Peyer's patch (tissue), 4 donors: ENCODE results near the gene PAIP2. TPM values are rescaled to one million over a fixed set of nuclear protein-coding genes. Genes with fewer than 3 reads are reported as not detected.

ENCODE experiments used
- DNase-seq, 3 donors: peaks; one replicate each; pipeline ENCODE4 v3.0.0-alpha.2; 2017 to 2019
- H3K27ac ChIP-seq, 4 donors: fragments of 200-600 bp; sonication (generic); one replicate each; pipeline ENCODE4 v1.5.1; 2016 to 2019
- H3K27me3 ChIP-seq, 2 donors: fragments of 200-600 bp; sonication (generic); one replicate each; pipeline ENCODE4 v1.5.1; 2019
- H3K36me3 ChIP-seq, 3 donors: fragments of 200-600 bp; sonication (generic); one replicate each; pipeline ENCODE4 v1.5.1; 2016 to 2019
- H3K4me1 ChIP-seq, 4 donors: fragments of 200-600 bp; sonication (generic); one replicate each; pipeline ENCODE4 v1.5.1; 2016 to 2019
- H3K4me3 ChIP-seq, 4 donors: fragments of 200-600 bp; sonication (generic); 1 replicate in 3 of 4; 2 replicates in 1 of 4; pipeline ENCODE4 v1.5.1; 2016 to 2019; ENCODE audit warnings: mild to moderate bottlenecking in 1 of 4
- H3K9me3 ChIP-seq, 4 donors: fragments of 200-600 bp; sonication (generic); one replicate each; pipeline ENCODE4 v1.5.1; 2016 to 2019; ENCODE audit warnings: mild to moderate bottlenecking in 1 of 4
- POLR2A ChIP-seq, 2 donors: fragments of 450-650 bp; IDR thresholded peaks; one replicate each; pipeline ENCODE4 v1.5.1; 2017; ENCODE audit warnings: antibody characterized with exemption in 2 of 2, mild to moderate bottlenecking in 2 of 2, moderate library complexity in 2 of 2
- total RNA-seq, 4 donors: library from RNA; depleted of rRNA; stranded (reverse); fragments of >200 nt; gene quantifications; one replicate each; pipeline ENCODE4 v1.1.0, GENCODE V29; 2016
- TF ChIP-seq, protein P1 (sequence below), 6 experiments: fragments of 450-650 bp in 4 of 6; fragments of 200-600 bp in 2 of 6; sonication (generic) in 1 of 6; IDR thresholded peaks; one replicate each; pipeline ENCODE4 v1.5.1; 2017 to 2019; ENCODE audit warnings: antibody characterized with exemption in 6 of 6, mild to moderate bottlenecking in 3 of 6, moderate library complexity in 1 of 6

PAIP2 gene
- total RNA-seq, 4 donors from 2014 or later = 24.3 to 77.6 (median 35.6) TPM

- Histone ChIP-seq H3K36me3 (peaks cover 0 to 25% (median 0%) of the 10 kb centered on the region in 3 donors), H3K4me1 (peaks cover 0 to 22% (median 2%) of the 10 kb centered on the region in 4 donors), H3K4me3 (no peak overlapping the region), H3K27ac (no peak overlapping the region), H3K9me3 (no peaks in the 10 kb centered on the region), H3K27me3 (no peaks in the 10 kb centered on the region)
- TF ChIP-seq, protein P1, sequence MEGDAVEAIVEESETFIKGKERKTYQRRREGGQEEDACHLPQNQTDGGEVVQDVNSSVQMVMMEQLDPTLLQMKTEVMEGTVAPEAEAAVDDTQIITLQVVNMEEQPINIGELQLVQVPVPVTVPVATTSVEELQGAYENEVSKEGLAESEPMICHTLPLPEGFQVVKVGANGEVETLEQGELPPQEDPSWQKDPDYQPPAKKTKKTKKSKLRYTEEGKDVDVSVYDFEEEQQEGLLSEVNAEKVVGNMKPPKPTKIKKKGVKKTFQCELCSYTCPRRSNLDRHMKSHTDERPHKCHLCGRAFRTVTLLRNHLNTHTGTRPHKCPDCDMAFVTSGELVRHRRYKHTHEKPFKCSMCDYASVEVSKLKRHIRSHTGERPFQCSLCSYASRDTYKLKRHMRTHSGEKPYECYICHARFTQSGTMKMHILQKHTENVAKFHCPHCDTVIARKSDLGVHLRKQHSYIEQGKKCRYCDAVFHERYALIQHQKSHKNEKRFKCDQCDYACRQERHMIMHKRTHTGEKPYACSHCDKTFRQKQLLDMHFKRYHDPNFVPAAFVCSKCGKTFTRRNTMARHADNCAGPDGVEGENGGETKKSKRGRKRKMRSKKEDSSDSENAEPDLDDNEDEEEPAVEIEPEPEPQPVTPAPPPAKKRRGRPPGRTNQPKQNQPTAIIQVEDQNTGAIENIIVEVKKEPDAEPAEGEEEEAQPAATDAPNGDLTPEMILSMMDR (IDR thresholded peaks at IDR 0.05) = no peak
- no peak for TF ChIP-seq POLR2A (IDR thresholded peaks at IDR 0.05)
- DNase-seq = peak in 2 of 3 donors; percentile 45 to 46
These were observed 36.6 kb downstream of the PAIP2 start for GRCh38 chr5:139378101-139378825.

DNA sequence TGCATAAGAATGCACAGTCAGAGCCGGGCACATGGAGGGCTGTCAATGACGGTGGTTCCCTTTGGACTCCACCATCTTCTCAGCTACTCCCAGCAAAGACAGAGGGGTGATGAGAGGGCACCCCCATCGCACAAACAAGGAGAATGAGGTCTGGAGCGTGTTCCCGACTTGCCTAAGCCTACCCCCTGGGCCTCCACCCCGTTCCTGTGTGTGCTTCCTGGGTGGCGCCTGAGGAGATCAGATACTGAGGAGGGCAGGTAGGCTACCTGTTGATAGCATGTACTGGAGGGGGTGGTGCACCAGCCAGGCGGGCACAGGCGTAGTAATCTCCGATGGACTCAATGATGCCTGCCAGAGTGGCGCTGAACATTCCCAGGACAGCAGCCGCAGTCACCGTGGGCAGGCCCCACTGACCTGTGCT, 37.3 kb downstream of the PAIP2 start:
- DNase-seq = peak in 2 of 3 donors; percentile 19 to 41
- H3K27ac ChIP-seq = no peak overlapping the region
- H3K9me3 ChIP-seq = no peaks in the 10 kb centered on the region
- H3K36me3 ChIP-seq = peaks cover 0 to 25% (median 0%) of the 10 kb centered on the region in 3 donors
- H3K4me1 ChIP-seq = peaks cover 0 to 22% (median 3%) of the 10 kb centered on the region in 4 donors
- no peak for TF ChIP-seq POLR2A (IDR thresholded peaks at IDR 0.05)
- TF ChIP-seq, protein P1 (IDR thresholded peaks at IDR 0.05) = no peak
- H3K27me3 ChIP-seq = no peaks in the 10 kb centered on the region
- H3K4me3 ChIP-seq = no peak overlapping the region

DNA sequence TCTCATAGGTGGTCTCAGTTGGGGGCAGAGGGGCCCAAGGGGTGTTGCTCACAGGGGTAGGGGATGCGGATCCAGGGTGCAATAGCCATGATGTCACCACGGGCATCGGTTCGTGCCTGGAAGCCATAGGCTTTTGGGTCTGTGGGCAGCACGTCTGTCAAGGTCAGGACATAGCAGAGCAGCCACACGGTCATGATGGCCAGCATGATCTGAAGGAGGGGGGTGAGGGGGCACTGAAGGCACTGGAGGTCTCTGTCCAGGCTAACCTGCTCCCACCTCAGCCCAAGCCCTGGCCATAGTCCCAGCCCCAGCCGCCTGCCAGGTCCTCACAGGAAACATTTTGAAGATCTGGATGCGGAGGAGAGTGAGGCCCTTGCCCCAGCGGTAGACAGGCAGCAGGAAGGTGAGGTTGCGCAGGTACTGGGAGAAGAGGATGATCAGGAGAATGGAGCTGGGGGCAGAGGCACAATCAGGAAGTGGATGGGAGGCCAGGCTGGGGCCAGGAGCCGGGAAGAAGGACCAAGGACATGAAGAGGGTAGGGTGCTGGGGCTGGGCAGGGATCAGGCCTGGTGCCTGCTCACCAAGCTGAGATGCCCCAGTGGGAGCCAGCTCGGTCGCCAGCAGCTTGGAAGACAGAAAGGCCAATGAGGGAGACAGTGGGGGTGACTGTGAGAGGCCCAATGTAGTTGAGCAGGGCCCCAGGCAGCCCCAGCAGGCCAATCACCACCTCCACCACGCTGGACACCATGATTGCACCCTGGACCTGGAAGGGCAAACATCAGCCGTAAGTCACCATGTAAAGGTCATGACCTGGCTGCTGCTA, 38.2 kb downstream of the PAIP2 start:
- TF ChIP-seq POLR2A (IDR thresholded peaks at IDR 0.05) = no peak
- TF ChIP-seq, protein P1 (IDR thresholded peaks at IDR 0.05) = no peak
- Histone ChIP-seq H3K27ac (no peak overlapping the region), H3K4me1 (peaks cover 9 to 24% (median 11%) of the 10 kb centered on the region in 4 donors), H3K27me3 (no peaks in the 10 kb centered on the region), H3K4me3 (no peak overlapping the region), H3K36me3 (peaks cover 0 to 25% (median 0%) of the 10 kb centered on the region in 3 donors), H3K9me3 (no peaks in the 10 kb centered on the region)
- DNase-seq = peak in 1 of 3 donors; percentile 43

DNA sequence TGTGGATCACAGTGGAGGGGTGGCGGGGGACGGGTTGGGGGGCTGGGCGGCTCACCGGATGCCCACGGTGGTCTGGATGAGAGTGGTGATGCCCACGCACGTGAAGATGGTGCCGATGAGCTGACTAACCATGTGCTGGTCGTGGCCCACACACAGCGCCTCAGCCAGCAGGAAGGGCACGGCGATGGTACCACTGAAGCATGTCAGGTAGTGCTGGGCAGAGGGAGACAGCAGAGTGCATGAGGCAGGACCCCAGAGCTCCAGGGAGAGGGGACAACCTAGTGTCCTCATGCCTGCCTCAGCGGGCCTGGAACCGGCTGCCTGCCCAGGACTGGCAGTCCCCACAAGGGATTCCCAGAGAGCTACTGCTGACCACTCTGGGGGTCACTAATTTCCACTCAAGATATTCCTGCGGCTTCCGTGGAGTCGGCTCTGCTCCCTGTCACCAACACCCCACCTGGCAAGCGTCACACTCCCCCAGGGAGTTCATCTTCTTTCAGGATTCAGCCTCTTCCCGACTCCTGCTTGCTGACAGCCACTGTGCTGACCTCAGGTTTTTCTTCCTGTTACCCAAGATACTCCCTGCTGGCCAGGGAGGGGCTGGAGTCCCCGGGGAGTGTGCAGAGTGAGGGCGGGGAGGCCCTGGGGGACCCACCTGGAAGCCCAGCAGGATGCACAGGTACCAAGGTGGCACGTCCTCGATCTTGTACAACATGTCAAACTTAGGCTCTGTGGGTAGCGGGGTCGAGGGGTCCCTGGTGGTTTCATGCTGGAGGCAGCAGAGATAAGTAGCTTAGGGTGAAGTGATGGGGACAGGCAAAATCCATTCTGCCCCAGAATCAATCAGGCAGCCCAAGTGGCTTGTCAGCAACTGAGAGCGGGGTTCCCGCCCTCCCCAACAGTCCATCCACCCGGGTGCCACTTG, 40.4 kb downstream of the PAIP2 start:
- DNase-seq = peak in 1 of 3 donors; percentile 56
- Histone ChIP-seq H3K4me1 (peaks cover 11 to 35% (median 12%) of the 10 kb centered on the region in 4 donors), H3K9me3 (no peaks in the 10 kb centered on the region), H3K36me3 (peaks cover 0 to 18% (median 0%) of the 10 kb centered on the region in 3 donors), H3K27ac (peak overlapping the region in 3 of 4 donors; percentile 53 to 83 (median 60)), H3K27me3 (no peaks in the 10 kb centered on the region), H3K4me3 (peak overlapping the region in 2 of 4 donors; percentile 42 to 44)
- TF ChIP-seq, protein P1 (IDR thresholded peaks at IDR 0.05) = no peak
- no peak for TF ChIP-seq POLR2A (IDR thresholded peaks at IDR 0.05)

DNA sequence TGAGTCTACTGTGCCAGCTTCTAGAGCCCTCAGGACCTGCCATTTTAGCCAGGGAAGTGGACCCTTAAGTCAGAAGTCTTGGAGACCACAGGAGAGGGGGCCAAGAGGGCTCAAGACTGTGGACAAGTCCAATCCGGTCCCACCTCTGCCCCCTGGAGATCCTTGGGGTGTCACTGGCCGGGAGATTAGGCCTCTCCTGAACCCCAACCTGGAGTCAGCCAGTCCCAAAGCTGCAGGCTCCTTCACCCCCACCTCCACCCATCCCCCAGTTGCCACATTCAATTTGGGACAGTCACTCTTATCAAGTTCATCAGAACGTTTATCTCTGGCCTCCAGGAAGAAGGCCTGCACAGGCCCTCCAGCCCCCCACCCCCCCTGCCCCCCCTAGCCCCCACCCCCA, 41.2 kb downstream of the PAIP2 start:
- Histone ChIP-seq H3K4me1 (peaks cover 12 to 38% (median 15%) of the 10 kb centered on the region in 4 donors), H3K27me3 (no peaks in the 10 kb centered on the region), H3K36me3 (peaks cover 0 to 13% (median 0%) of the 10 kb centered on the region in 3 donors), H3K27ac (peak overlapping the region in 3 of 4 donors; percentile 53 to 83 (median 60)), H3K9me3 (no peaks in the 10 kb centered on the region), H3K4me3 (peak overlapping the region in 2 of 4 donors; percentile 42 to 44)
- no peak for TF ChIP-seq POLR2A (IDR thresholded peaks at IDR 0.05)
- TF ChIP-seq, protein P1 (IDR thresholded peaks at IDR 0.05) = no peak
- DNase-seq = no peak
